Muscle of back (tissue), 13 donors: ENCODE measurements around the gene LGALS12. TPM values are rescaled to one million over a fixed set of nuclear protein-coding genes. Genes with fewer than 3 reads are reported as not detected.

Experiments used
- DNase-seq, 3 donors: peaks; one replicate each; pipeline versions ENCODE4 v3.0.0 to v3.0.0-alpha.2; 2013
- long read RNA-seq, 9 donors: transcript quantifications; one replicate each; lab custom pipeline, GENCODE V29; 2026
- polyA plus RNA-seq, 10 donors: library from polyadenylated mRNA; unstranded; fragments of 120-200 nt; gene quantifications; one replicate each; pipeline ENCODE4 v1.2.1, GENCODE V29; 2013; ENCODE audit not compliant: insufficient read length in 10 of 10

LGALS12 gene
- polyA plus RNA-seq = 1 to 10 TPM in 1 of 10 donors, under 1 TPM in 7, not detected in 2; 0.11 to 2.1 (median 0.33) TPM
- long read RNA-seq, donor 1 = 0 reads
- long read RNA-seq, donor 2 = 0 reads
- long read RNA-seq, donor 3 = 0 reads
- long read RNA-seq, donor 4 = 0 reads
- long read RNA-seq, donor 5 = 0 reads
- long read RNA-seq, donor 6 = 0 reads
- long read RNA-seq, donor 7 = 0 reads
- long read RNA-seq, donor 8 = 0 reads
- long read RNA-seq, donor 9 = 0 reads

- DNase-seq = peak in 1 of 3 donors; percentile 38
Observed at GRCh38 chr11:63505857-63506528, at the start of gene LGALS12. Gene LGALS12, plus strand, starts transcription at chr11:63506084. Its CDS starts 375 bp downstream, at chr11:63506459.

- no peak for DNase-seq
Observed at GRCh38 chr11:63459586-63459985, 46.3 kb upstream of the LGALS12 start.

- no peak for DNase-seq
Observed at GRCh38 chr11:63462137-63462536, 43.7 kb upstream of the LGALS12 start.

GRCh38 chr11:63470311-63470710, 35.6 kb upstream of the LGALS12 start:
- no peak for DNase-seq

- DNase-seq = no peak
Observed at GRCh38 chr11:63472372-63472771, 33.5 kb upstream of the LGALS12 start.

GRCh38 chr11:63476618-63477017, 29.3 kb upstream of the LGALS12 start:
- no peak for DNase-seq

- peak; percentile 66 to 83 (median 72) for DNase-seq
Observed at GRCh38 chr11:63478896-63479295, 27.0 kb upstream of the LGALS12 start.

- no peak for DNase-seq
Observed at GRCh38 chr11:63480039-63480438, 25.8 kb upstream of the LGALS12 start.

GRCh38 chr11:63485777-63486176, 20.1 kb upstream of the LGALS12 start:
- no peak for DNase-seq

GRCh38 chr11:63488789-63489188, 17.1 kb upstream of the LGALS12 start:
- DNase-seq = no peak

- peak in 1 of 3 donors; percentile 48 for DNase-seq
Observed at GRCh38 chr11:63489879-63490278, 16.0 kb upstream of the LGALS12 start.

- peak in 2 of 3 donors; percentile 55 to 78 for DNase-seq
Observed at GRCh38 chr11:63490551-63491239, 15.2 kb upstream of the LGALS12 start, which contains the start of gene PLAAT5. Gene PLAAT5, minus strand, starts transcription at chr11:63491167. Its CDS starts 133 bp downstream, at chr11:63491034.

GRCh38 chr11:63491240-63491587, 14.7 kb upstream of the LGALS12 start:
- no peak for DNase-seq

GRCh38 chr11:63491636-63492372, 14.1 kb upstream of the LGALS12 start:
- DNase-seq = peak in 1 of 3 donors; percentile 27

- DNase-seq = no peak
Observed at GRCh38 chr11:63492441-63492840, 13.4 kb upstream of the LGALS12 start.

- DNase-seq = no peak
Observed at GRCh38 chr11:63493127-63493526, 12.8 kb upstream of the LGALS12 start.

GRCh38 chr11:63494975-63495374, 10.9 kb upstream of the LGALS12 start:
- peak in 1 of 3 donors; percentile 43 for DNase-seq

- no peak for DNase-seq
Observed at GRCh38 chr11:63499874-63500273, 6.0 kb upstream of the LGALS12 start.

- DNase-seq = no peak
Observed at GRCh38 chr11:63501236-63501635, 4.6 kb upstream of the LGALS12 start.

GRCh38 chr11:63502252-63502820, 3.5 kb upstream of the LGALS12 start:
- no peak for DNase-seq

- DNase-seq = no peak
Observed at GRCh38 chr11:63503492-63503891, 2.4 kb upstream of the LGALS12 start.

GRCh38 chr11:63504054-63504453, 1.8 kb upstream of the LGALS12 start:
- DNase-seq = no peak
